ENCODE measurements around the gene SAGE1.
"Not testable (repeated sequence)": the region's sequence is repeated elsewhere in the genome, so short reads cannot be mapped to it uniquely, and the experiment has no call there.

Gene SAGE1

DNA sequence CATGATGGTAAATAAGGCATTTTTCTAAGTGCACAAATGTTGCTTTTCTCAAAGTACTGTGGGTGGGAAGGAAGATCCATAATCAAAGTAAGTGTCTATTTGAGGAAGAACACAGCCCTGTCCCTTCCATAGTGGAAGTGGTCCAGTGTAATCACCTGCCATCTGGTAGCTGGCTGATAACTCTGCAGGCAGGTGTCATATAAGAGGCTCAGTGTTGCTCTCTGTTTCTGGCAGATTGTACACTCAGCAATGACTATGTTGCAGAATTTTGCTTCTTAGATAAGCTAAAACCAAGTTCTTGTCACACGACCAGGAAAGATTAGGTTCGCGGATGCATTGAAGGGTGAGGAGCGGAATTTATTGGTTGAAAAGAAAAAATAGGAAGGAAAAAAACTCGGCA is 20.9 kb downstream of the SAGE1 start:
- Histone ChIP-seq H3K79me2 (ENCODE audit: control insufficient read depth, low read length) (no peaks in the 10 kb centered on the region), H3K4me2 (ENCODE audit: low read length) (no peak overlapping the region), H3K36me3 (ENCODE audit: control insufficient read depth, low read length) (no peaks in the 10 kb centered on the region), H3K27ac (ENCODE audit: low read depth, low read length) (no peak overlapping the region), H3K4me1 (ENCODE audit: control insufficient read depth, low read length) (no peaks in the 10 kb centered on the region), H3K4me3 (ENCODE audit: low read length) (no peak overlapping the region), H3K27me3 (ENCODE audit: control insufficient read depth, low read length) (no peaks in the 10 kb centered on the region), H3K9me3 (ENCODE audit: control insufficient read depth, insufficient read depth, low read length) (no peaks in the 10 kb centered on the region), H4K20me1 (ENCODE audit: control insufficient read depth, insufficient read depth, low read depth, low read length) (no peaks in the 10 kb centered on the region), H3F3A (ENCODE audit: control insufficient read depth, insufficient read depth) (no peaks in the 10 kb centered on the region), H3K9me2 (replicated peaks; ENCODE audit: control insufficient read depth, low read length) (no peaks in the 10 kb centered on the region)
- TF ChIP-seq, protein P1, sequence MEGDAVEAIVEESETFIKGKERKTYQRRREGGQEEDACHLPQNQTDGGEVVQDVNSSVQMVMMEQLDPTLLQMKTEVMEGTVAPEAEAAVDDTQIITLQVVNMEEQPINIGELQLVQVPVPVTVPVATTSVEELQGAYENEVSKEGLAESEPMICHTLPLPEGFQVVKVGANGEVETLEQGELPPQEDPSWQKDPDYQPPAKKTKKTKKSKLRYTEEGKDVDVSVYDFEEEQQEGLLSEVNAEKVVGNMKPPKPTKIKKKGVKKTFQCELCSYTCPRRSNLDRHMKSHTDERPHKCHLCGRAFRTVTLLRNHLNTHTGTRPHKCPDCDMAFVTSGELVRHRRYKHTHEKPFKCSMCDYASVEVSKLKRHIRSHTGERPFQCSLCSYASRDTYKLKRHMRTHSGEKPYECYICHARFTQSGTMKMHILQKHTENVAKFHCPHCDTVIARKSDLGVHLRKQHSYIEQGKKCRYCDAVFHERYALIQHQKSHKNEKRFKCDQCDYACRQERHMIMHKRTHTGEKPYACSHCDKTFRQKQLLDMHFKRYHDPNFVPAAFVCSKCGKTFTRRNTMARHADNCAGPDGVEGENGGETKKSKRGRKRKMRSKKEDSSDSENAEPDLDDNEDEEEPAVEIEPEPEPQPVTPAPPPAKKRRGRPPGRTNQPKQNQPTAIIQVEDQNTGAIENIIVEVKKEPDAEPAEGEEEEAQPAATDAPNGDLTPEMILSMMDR (IDR thresholded peaks at IDR 0.05; ENCODE audit: low read depth, low read length, poor library complexity, severe bottlenecking), result no peak
- TF ChIP-seq EZH2phosphoT487 (IDR thresholded peaks at IDR 0.05; ENCODE audit: borderline replicate concordance, low read length), result no peak

DNA sequence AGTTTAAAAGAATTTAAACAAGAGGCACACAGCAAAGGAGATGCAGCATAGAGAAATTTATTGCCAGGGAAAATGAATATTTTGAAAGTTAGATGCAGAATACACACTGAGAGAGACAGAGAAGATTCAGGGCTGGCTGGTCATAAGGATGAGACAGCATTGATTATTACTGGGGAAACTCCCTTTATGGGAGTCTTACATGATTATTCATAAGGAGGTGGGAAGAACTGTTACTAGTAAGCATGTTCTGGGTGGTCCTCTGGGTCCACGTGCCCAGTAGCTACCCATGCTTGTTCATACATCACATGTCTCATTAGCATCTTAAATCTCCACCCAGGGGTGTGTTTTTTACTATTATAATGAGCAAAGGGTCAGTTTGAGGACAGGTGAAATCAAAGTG is 27.0 kb downstream of the SAGE1 start:
- H4K20me1 ChIP-seq (ENCODE audit: control insufficient read depth, insufficient read depth, low read depth, low read length); H3K9me3 ChIP-seq (ENCODE audit: control insufficient read depth, insufficient read depth, low read length); H3K27ac ChIP-seq (ENCODE audit: low read depth, low read length); H3K79me2 ChIP-seq (ENCODE audit: control insufficient read depth, low read length); H3K4me2 ChIP-seq (ENCODE audit: low read length); H3K36me3 ChIP-seq (ENCODE audit: control insufficient read depth, low read length); H3F3A ChIP-seq (ENCODE audit: control insufficient read depth, insufficient read depth); H3K9me2 ChIP-seq (replicated peaks; ENCODE audit: control insufficient read depth, low read length); H3K4me3 ChIP-seq (ENCODE audit: low read length); H3K27me3 ChIP-seq (ENCODE audit: control insufficient read depth, low read length); H3K4me1 ChIP-seq (ENCODE audit: control insufficient read depth, low read length): not testable (repeated sequence)

DNA sequence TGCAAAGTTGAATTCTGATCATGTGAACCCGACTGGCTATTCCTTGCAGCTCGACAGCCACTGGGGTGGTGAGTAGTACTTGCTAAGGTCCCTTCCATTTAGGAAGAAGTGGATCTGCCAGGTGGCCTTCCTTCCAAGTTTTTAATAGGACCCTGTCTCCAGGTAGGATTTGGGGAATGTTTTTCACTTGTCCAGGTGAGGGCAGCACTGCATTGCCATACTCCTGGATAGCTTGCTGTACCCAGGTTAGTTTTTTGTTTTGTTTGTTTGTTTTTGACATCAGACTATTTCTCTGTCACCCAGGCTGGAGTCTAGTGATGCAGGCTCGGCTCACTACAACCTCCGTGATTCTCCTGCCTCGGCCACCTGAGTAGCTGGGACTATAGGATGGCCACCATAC is 29.8 kb downstream of the SAGE1 start:
- Histone ChIP-seq H3K79me2 (ENCODE audit: control insufficient read depth, low read length) (no peaks in the 10 kb centered on the region), H3K9me3 (ENCODE audit: control insufficient read depth, insufficient read depth, low read length) (no peaks in the 10 kb centered on the region), H3K27me3 (ENCODE audit: control insufficient read depth, low read length) (no peaks in the 10 kb centered on the region), H3K27ac (ENCODE audit: low read depth, low read length) (no peak overlapping the region), H3K4me1 (ENCODE audit: control insufficient read depth, low read length) (no peaks in the 10 kb centered on the region), H3K36me3 (ENCODE audit: control insufficient read depth, low read length) (no peaks in the 10 kb centered on the region), H3K4me2 (ENCODE audit: low read length) (no peak overlapping the region), H3K9me2 (replicated peaks; ENCODE audit: control insufficient read depth, low read length) (no peaks in the 10 kb centered on the region), H3K4me3 (ENCODE audit: low read length) (no peak overlapping the region), H3F3A (ENCODE audit: control insufficient read depth, insufficient read depth) (no peaks in the 10 kb centered on the region), H4K20me1 (ENCODE audit: control insufficient read depth, insufficient read depth, low read depth, low read length) (no peaks in the 10 kb centered on the region)
- TF ChIP-seq, protein P1 (IDR thresholded peaks at IDR 0.05; ENCODE audit: low read depth, low read length, poor library complexity, severe bottlenecking), result no peak
- TF ChIP-seq EZH2phosphoT487 (IDR thresholded peaks at IDR 0.05; ENCODE audit: borderline replicate concordance, low read length), result no peak

DNA sequence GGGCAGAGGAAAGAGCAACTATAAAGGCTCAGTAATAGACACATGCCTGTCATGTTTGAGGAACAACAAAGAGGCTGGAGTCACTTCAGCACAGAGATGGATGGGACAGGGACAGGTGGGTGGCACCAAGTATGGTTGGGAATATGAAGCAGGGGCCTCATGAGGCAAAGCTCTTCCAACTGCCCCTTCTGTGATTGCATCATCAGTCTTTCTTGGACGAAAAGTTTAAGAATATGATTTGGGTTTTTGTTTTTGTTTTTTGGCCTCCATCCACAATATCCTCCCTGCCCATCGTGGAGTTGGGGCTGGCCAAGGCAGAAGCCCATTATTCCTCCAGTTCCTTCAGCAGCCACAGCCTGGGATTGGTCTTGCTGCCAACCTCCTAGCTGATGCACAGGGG is 34.4 kb downstream of the SAGE1 start:
- Histone ChIP-seq H3K4me3 (ENCODE audit: low read length) (no peak overlapping the region), H4K20me1 (ENCODE audit: control insufficient read depth, insufficient read depth, low read depth, low read length) (no peaks in the 10 kb centered on the region), H3F3A (ENCODE audit: control insufficient read depth, insufficient read depth) (no peaks in the 10 kb centered on the region), H3K9me2 (replicated peaks; ENCODE audit: control insufficient read depth, low read length) (no peaks in the 10 kb centered on the region), H3K79me2 (ENCODE audit: control insufficient read depth, low read length) (no peaks in the 10 kb centered on the region), H3K36me3 (ENCODE audit: control insufficient read depth, low read length) (no peaks in the 10 kb centered on the region), H3K4me2 (ENCODE audit: low read length) (no peak overlapping the region), H3K9me3 (ENCODE audit: control insufficient read depth, insufficient read depth, low read length) (no peaks in the 10 kb centered on the region), H3K27me3 (ENCODE audit: control insufficient read depth, low read length) (no peaks in the 10 kb centered on the region), H3K4me1 (ENCODE audit: control insufficient read depth, low read length) (no peaks in the 10 kb centered on the region), H3K27ac (ENCODE audit: low read depth, low read length) (no peak overlapping the region)
- no peak for TF ChIP-seq EZH2phosphoT487 (IDR thresholded peaks at IDR 0.05; ENCODE audit: borderline replicate concordance, low read length)
- TF ChIP-seq, protein P1 (IDR thresholded peaks at IDR 0.05; ENCODE audit: low read depth, low read length, poor library complexity, severe bottlenecking), result no peak
